ENCODE results near the gene TAF4. TPM values are rescaled to one million over a fixed set of nuclear protein-coding genes. Genes with fewer than 3 reads are reported as not detected.

TAF4 gene
- total RNA-seq, 1 experiment from 2014 or later = 21.0 TPM

DNA sequence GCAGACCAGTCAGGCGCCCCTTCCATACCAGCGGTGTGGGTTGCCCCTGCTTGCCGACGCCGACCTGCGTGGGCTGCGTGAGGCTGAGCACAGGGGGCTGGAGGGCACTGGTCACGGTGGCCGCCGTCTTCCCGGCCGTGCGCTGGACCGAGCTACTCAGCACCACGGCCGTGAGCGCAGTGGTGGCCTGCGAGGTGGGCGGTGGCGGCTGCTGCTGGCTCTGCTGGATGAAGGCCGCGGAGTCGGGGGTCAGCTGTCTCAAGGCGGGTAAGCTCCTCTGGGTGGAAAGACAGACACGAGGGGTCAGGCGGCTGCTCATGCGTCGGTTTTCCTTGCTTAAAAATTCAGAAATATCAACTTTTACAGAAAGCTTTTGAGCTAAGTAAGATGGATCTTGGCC is 59.2 kb downstream of the TAF4 start:
- no TSS peak for BruUV-seq (replicated peaks)

DNA sequence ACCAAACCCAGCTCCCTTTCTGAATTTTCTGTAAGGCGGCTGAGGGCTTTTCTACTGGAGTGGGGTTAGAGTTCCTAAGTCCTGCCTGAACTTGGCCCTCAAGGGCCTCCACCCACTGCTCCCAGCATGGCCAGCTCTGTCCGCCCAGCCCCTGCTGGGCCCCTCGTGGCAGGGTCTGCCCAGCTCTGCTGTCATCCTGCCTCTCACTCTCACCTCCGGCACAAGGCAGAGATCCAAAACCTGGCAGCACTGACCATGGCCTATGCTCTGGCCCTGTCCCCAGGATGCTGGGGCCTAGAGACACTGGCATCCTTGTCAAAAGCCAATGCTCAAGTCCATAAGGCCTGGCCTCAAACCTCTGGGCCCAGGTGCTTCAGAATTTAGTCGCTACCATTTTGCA is 61.1 kb downstream of the TAF4 start:
- H3K36me3 ChIP-seq (ENCODE audit: control insufficient read depth, insufficient read depth, low read length) = peaks cover 14% of the 10 kb centered on the region

More for the DNA sequence above, 59.2 kb downstream of the TAF4 start:
- POLR2A ChIA-PET = no interaction called here
- TF ChIP-seq POLR2AphosphoS5 (IDR thresholded peaks at IDR 0.05; ENCODE audit: low read depth, low read length) (no peak), SIN3A (IDR thresholded peaks at IDR 0.05; ENCODE audit: borderline replicate concordance, insufficient read depth, low read depth, low read length) (no peak), TCF7L2 (IDR thresholded peaks at IDR 0.05; ENCODE audit: low read depth, low read length) (no peak)
- TF ChIP-seq, protein P1, sequence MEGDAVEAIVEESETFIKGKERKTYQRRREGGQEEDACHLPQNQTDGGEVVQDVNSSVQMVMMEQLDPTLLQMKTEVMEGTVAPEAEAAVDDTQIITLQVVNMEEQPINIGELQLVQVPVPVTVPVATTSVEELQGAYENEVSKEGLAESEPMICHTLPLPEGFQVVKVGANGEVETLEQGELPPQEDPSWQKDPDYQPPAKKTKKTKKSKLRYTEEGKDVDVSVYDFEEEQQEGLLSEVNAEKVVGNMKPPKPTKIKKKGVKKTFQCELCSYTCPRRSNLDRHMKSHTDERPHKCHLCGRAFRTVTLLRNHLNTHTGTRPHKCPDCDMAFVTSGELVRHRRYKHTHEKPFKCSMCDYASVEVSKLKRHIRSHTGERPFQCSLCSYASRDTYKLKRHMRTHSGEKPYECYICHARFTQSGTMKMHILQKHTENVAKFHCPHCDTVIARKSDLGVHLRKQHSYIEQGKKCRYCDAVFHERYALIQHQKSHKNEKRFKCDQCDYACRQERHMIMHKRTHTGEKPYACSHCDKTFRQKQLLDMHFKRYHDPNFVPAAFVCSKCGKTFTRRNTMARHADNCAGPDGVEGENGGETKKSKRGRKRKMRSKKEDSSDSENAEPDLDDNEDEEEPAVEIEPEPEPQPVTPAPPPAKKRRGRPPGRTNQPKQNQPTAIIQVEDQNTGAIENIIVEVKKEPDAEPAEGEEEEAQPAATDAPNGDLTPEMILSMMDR (IDR thresholded peaks at IDR 0.05) = no peak
- TF ChIP-seq, protein P2, sequence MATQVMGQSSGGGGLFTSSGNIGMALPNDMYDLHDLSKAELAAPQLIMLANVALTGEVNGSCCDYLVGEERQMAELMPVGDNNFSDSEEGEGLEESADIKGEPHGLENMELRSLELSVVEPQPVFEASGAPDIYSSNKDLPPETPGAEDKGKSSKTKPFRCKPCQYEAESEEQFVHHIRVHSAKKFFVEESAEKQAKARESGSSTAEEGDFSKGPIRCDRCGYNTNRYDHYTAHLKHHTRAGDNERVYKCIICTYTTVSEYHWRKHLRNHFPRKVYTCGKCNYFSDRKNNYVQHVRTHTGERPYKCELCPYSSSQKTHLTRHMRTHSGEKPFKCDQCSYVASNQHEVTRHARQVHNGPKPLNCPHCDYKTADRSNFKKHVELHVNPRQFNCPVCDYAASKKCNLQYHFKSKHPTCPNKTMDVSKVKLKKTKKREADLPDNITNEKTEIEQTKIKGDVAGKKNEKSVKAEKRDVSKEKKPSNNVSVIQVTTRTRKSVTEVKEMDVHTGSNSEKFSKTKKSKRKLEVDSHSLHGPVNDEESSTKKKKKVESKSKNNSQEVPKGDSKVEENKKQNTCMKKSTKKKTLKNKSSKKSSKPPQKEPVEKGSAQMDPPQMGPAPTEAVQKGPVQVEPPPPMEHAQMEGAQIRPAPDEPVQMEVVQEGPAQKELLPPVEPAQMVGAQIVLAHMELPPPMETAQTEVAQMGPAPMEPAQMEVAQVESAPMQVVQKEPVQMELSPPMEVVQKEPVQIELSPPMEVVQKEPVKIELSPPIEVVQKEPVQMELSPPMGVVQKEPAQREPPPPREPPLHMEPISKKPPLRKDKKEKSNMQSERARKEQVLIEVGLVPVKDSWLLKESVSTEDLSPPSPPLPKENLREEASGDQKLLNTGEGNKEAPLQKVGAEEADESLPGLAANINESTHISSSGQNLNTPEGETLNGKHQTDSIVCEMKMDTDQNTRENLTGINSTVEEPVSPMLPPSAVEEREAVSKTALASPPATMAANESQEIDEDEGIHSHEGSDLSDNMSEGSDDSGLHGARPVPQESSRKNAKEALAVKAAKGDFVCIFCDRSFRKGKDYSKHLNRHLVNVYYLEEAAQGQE (IDR thresholded peaks at IDR 0.05; ENCODE audit: insufficient read depth in 1 of 2, low read depth in 2 of 2, low read length in 1 of 2) = no peak
- Histone ChIP-seq H3K4me3 (ENCODE audit: low read depth in 2 of 2, low read length in 2 of 2) (no peak overlapping the region), H3K9me3 (ENCODE audit: control insufficient read depth, insufficient read depth, low read depth, low read length) (no peaks in the 10 kb centered on the region), H3K27me3 (ENCODE audit: control insufficient read depth, insufficient read depth, low read length) (no peaks in the 10 kb centered on the region), H3K27ac (ENCODE audit: low read length) (no peak overlapping the region), H3K4me1 (ENCODE audit: control insufficient read depth, insufficient read depth, low read length) (no peaks in the 10 kb centered on the region; the same call in 1 of the 2 replicates), H3K36me3 (ENCODE audit: control insufficient read depth, insufficient read depth, low read length) (peaks cover 11% of the 10 kb centered on the region)
- CTCF ChIA-PET = no interaction called here
- no peak for DNase-seq (ENCODE audit: low read depth, low spot score)
- in situ Hi-C loops (cut with HindIII; ENCODE audit: low pct_unique_long_range_greater_than_20kb, low sequenced_read_pairs) (no loop called here), intact Hi-C loops (cut with micrococcal nuclease; ENCODE audit: unreplicated experiment) (no loop called here)
- no peak for ATAC-seq

More for the DNA sequence above, 61.1 kb downstream of the TAF4 start:
- POLR2A ChIA-PET = no interaction called here
- Histone ChIP-seq H3K9me3 (ENCODE audit: control insufficient read depth, insufficient read depth, low read depth, low read length) (no peaks in the 10 kb centered on the region), H3K27me3 (ENCODE audit: control insufficient read depth, insufficient read depth, low read length) (no peaks in the 10 kb centered on the region), H3K4me1 (ENCODE audit: control insufficient read depth, insufficient read depth, low read length) (no peaks in the 10 kb centered on the region), H3K4me3 (ENCODE audit: low read depth in 2 of 2, low read length in 2 of 2) (no peak overlapping the region), H3K27ac (ENCODE audit: low read length) (no peak overlapping the region)
- no peak for DNase-seq (ENCODE audit: low read depth, low spot score)
- intact Hi-C loops (cut with micrococcal nuclease; ENCODE audit: unreplicated experiment) (no loop called here), in situ Hi-C loops (cut with HindIII; ENCODE audit: low pct_unique_long_range_greater_than_20kb, low sequenced_read_pairs) (no loop called here)
- ATAC-seq = no peak
- TF ChIP-seq TCF7L2 (IDR thresholded peaks at IDR 0.05; ENCODE audit: low read depth, low read length) (no peak), POLR2AphosphoS5 (IDR thresholded peaks at IDR 0.05; ENCODE audit: low read depth, low read length) (no peak), SIN3A (IDR thresholded peaks at IDR 0.05; ENCODE audit: borderline replicate concordance, insufficient read depth, low read depth, low read length) (no peak)
- TF ChIP-seq, protein P2 (IDR thresholded peaks at IDR 0.05; ENCODE audit: insufficient read depth in 1 of 2, low read depth in 2 of 2, low read length in 1 of 2) = no peak
- TF ChIP-seq, protein P1 (IDR thresholded peaks at IDR 0.05) = no peak
- no TSS peak for BruUV-seq (replicated peaks)
- CTCF ChIA-PET = no interaction called here

All from Panc1 (cell line).